Large intestine (tissue), 3 donors: ENCODE measurements around the gene ATP9A. TPM values are rescaled to one million over a fixed set of nuclear protein-coding genes. Genes with fewer than 3 reads are reported as not detected.

Experiments used
- DNase-seq, 2 donors: peaks; one replicate each; pipeline versions ENCODE4 v3.0.0 to v3.0.0-alpha.2; 2013
- H3K27ac ChIP-seq: one replicate; pipeline ENCODE4 v1.5.1; 2013; ENCODE audit warnings: low read length
- H3K27me3 ChIP-seq: 2 replicates; pipeline ENCODE4 v1.6.1; 2013; ENCODE audit warnings: low read length; ENCODE audit not compliant: control insufficient read depth, insufficient read depth
- H3K36me3 ChIP-seq: 2 replicates; pipeline ENCODE4 v1.6.1; 2013; ENCODE audit warnings: low read length; ENCODE audit not compliant: control insufficient read depth, insufficient read depth
- H3K4me1 ChIP-seq: one replicate; pipeline ENCODE4 v1.6.1; 2013; ENCODE audit warnings: low read length; ENCODE audit not compliant: control insufficient read depth, insufficient read depth
- H3K4me3 ChIP-seq: one replicate; pipeline ENCODE4 v1.5.1; 2013; ENCODE audit warnings: low read length
- H3K9me3 ChIP-seq: one replicate; pipeline ENCODE4 v1.6.1; 2013; ENCODE audit warnings: mild to moderate bottlenecking, low read depth, low read length, moderate library complexity; ENCODE audit not compliant: control insufficient read depth
- WGBS: methylation state at CpG from one replicate; pipeline ENCODE4 v1.1.5; 2013; ENCODE audit warnings: low lambda C conversion rate; ENCODE audit not compliant: insufficient coverage; 5-methylcytosine and 5-hydroxymethylcytosine counted together
- polyA plus RNA-seq: library from polyadenylated mRNA; unstranded; fragments of 120-200 nt; gene quantifications from one replicate; pipeline ENCODE4 v1.2.1, GENCODE V29; 2013

ATP9A gene
- polyA plus RNA-seq, 1 donor = 46.3 TPM

DNA sequence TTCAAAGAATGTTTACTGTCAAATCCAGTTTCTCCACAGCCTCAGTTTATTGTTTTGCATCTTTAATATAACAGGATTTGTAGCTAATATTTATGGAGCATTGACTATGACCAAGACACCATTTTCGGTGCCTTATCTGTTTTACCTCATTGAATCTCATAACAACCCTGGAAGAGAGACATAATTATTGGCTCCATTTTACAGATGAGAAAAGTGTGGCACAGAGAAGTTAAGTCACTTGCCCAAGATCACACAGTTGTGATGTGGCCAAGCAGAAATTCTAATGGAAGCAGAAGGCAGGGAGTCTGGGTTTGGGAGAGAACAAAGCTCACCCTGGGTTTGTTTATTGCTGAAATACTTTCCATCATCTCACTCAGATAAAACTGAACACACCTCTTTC, 208.1 kb downstream of the ATP9A start:
- H3K27ac ChIP-seq = no peak overlapping the region
- peaks cover 15% of the 10 kb centered on the region for H3K27me3 ChIP-seq
- WGBS = no CpG with 5 or more reads among the region's 1 CpG
- H3K4me1 ChIP-seq = peaks cover 26% of the 10 kb centered on the region
- no peaks in the 10 kb centered on the region for H3K9me3 ChIP-seq
- no peak for DNase-seq
- H3K36me3 ChIP-seq = no peaks in the 10 kb centered on the region
- no peak overlapping the region for H3K4me3 ChIP-seq

DNA sequence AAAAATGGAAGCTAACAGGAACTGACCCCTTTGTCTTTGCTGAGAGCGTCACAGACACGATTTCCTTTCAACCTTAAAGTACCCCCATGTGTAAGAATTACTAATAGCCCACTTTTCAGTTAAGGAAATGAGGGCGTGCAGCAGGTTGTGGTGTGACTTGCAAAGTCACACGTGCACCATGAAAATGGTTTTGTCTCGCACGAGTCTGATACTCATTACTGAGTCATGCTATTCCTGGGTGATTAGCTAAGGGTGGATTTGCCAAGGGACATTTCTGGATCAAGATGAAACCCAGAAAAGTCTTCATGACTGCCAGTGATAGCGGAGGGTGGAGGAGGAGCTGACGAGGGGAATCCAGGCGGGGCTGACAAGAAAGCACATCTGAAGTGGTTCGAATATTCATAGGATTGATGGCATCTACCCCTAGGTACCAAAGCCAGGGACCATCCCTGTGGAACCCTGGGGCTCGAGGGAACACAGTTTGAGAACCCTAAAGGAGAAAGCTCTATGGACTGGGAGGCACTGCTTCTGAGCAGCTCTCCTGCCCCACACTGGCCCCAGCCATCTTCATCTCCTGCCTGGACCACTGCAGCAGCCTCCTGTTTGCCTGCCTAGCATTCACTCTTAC, 213.5 kb downstream of the ATP9A start:
- H3K4me1 ChIP-seq = no peaks in the 10 kb centered on the region
- WGBS = 100% methylated on average over 1 of the region's 11 CpGs
- H3K27me3 ChIP-seq = peaks cover 6% of the 10 kb centered on the region
- no peak overlapping the region for H3K27ac ChIP-seq
- DNase-seq = no peak
- H3K9me3 ChIP-seq = no peaks in the 10 kb centered on the region
- no peaks in the 10 kb centered on the region for H3K36me3 ChIP-seq
- no peak overlapping the region for H3K4me3 ChIP-seq

DNA sequence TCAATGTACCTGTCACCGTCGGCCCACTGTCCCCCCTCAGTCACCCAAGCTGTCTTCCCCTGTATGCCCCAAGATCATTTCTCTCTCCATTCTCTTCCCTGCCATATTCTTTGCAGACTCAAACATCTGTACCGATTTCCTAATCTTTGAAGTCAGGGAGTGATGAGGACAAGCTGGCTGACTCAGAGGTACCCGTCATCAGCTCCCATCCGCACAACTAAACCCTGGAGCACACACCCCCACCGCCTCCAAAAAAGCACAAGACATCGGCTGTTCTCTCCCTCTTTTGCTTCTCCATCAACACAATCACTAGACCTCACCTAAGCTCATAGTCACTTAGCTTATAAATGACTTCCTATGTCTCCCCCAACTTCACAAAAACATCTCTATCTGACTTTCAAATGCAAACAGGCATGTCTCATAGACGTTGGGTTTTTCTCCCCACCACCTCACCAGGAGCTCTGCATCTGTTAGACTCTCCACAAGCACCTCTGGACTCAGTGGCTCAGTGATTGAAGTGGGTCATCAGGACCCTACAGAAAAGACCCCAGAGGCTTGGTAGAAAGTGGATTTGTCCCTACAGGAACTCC, 214.2 kb downstream of the ATP9A start:
- WGBS = 100% methylated on average over 1 of the region's 8 CpGs
- H3K4me3 ChIP-seq = no peak overlapping the region

DNA sequence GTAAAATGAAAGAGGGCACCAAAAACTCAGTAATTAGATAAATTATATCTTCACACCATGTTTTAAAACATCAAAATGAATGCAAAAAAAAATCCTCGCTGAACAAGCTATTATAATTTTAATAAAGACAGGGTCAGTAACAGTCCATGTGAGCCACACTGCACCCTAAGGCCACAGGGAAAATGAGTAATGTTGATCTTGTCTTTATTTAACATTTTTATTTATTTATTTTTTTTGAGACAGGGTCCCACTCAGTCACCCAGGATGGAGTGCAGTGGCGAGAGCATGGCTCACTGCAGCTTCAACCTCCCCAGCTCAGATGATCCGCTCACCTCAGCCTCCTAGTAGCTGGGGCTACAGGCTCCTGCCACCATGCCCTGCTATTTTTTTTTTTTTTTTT, 217.0 kb downstream of the ATP9A start:
- no peaks in the 10 kb centered on the region for H3K9me3 ChIP-seq
- no peaks in the 10 kb centered on the region for H3K4me1 ChIP-seq
- DNase-seq = no peak
- no peak overlapping the region for H3K27ac ChIP-seq
- H3K27me3 ChIP-seq = no peaks in the 10 kb centered on the region
- 86% methylated on average over 1 of the region's 3 CpGs for WGBS
- no peaks in the 10 kb centered on the region for H3K36me3 ChIP-seq
- no peak overlapping the region for H3K4me3 ChIP-seq

More for the DNA sequence above, 214.2 kb downstream of the ATP9A start:
- H3K4me1 ChIP-seq = no peaks in the 10 kb centered on the region
- H3K36me3 ChIP-seq = no peaks in the 10 kb centered on the region
- no peak overlapping the region for H3K27ac ChIP-seq
- peaks cover under 1% of the 10 kb centered on the region for H3K27me3 ChIP-seq
- DNase-seq = no peak
- H3K9me3 ChIP-seq = no peaks in the 10 kb centered on the region

DNA sequence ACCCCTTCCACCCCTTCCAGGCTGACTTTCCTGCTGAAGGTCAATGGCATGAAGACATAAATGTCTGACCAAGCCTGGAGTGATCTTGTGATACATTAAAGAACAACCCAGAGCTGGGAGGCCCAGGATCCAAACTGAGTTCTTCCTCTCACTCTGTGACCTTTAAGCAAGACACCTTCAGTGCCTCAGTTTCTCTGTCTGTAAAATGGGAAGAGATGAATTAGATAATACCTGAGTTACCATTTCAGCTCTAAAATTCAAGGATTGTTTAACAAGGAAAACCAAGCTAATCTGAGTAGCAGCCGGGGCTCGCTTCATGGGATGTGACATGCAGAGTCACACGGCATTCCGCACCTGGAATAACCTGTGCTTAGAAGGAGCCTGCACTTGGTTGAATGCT, 218.7 kb downstream of the ATP9A start:
- H3K4me1 ChIP-seq = no peaks in the 10 kb centered on the region
- no peaks in the 10 kb centered on the region for H3K9me3 ChIP-seq
- WGBS = no CpG with 5 or more reads among the region's 4 CpGs
- no peak for DNase-seq
- no peaks in the 10 kb centered on the region for H3K36me3 ChIP-seq
- no peak overlapping the region for H3K4me3 ChIP-seq
- H3K27ac ChIP-seq = no peak overlapping the region
- H3K27me3 ChIP-seq = peaks cover 5% of the 10 kb centered on the region

DNA sequence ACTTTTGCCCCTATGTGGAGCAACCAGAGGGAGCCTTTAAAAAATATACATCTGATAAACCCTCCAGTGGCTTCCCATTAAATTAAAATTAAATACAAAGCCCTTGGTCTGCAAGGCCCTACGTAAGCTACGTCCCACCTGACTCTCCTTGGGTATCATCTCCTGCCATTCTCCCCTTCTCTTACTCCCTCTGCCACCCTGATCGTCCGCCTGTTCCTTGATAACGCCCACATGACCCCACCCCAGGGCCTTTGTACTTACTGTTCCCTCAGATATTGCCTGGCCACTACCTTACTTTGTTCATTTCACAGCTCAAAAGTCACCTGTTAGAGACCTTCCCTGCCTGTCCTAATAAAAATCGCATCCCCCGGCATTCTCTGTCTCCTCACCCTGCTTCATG, 220.2 kb downstream of the ATP9A start:
- Histone ChIP-seq H3K4me1 (no peaks in the 10 kb centered on the region), H3K4me3 (no peak overlapping the region), H3K27me3 (peaks cover 8% of the 10 kb centered on the region), H3K27ac (no peak overlapping the region), H3K36me3 (no peaks in the 10 kb centered on the region), H3K9me3 (no peaks in the 10 kb centered on the region)
- DNase-seq = no peak
- 33% methylated on average over 4 of the region's 7 CpGs for WGBS

Other genes with a start within 250 kb of the ATP9A start
- gene NFATC2, start 225.7 kb downstream of the ATP9A start, polyA plus RNA-seq = 22.3 TPM
- 9.0 TPM for gene SALL4, start 34.1 kb upstream of the ATP9A start, polyA plus RNA-seq